Measurements from ENCODE around the gene NTN5. TPM values are rescaled to one million over a fixed set of nuclear protein-coding genes. Genes with fewer than 3 reads are reported as not detected.

NTN5 gene
- total RNA-seq, 1 donor from 2014 or later: 0.11 TPM

DNA sequence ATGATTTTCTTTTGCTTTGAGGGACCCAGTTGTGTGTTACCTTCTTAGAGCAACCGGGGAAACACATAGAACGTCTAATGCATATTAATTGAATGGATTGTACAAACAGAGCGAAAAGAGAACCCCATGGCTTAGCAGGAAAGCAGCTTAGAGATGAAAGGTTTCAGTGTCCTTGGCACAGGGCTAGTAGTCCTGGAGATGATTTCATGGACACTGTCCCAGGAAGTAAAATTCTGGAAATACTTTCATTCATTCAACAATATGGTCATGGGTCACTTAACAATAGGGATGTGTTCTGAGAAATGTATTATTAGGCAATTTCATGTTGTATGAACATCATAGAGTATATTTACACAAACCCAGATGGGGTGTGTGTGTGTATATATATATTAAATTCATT lies 13.3 kb upstream of the NTN5 start:
- H3K79me2 ChIP-seq (ENCODE audit: insufficient read depth, low read length): no peaks in the 10 kb centered on the region
- no peak overlapping the region for H3K9ac ChIP-seq (ENCODE audit: low read length)
- H2AFZ ChIP-seq (ENCODE audit: low read depth, low read length): no peak overlapping the region
- DNase-seq (ENCODE audit: low read depth) (no peak), FAIRE-seq (no peak)
- H3K4me3 Mint-ChIP-seq (ENCODE audit: unreplicated experiment): no peak overlapping the region
- no peak overlapping the region for H3K27ac Mint-ChIP-seq (ENCODE audit: unreplicated experiment)
- peaks cover 10% of the 10 kb centered on the region for H3K27me3 Mint-ChIP-seq (ENCODE audit: low read depth, unreplicated experiment)
- H3K4me3 ChIP-seq (ENCODE audit: insufficient read depth, low read depth, low read length): no peak overlapping the region
- no peaks in the 10 kb centered on the region for H3K36me3 ChIP-seq (ENCODE audit: insufficient read depth, low read length)
- H3K4me1 Mint-ChIP-seq (ENCODE audit: low read depth, unreplicated experiment): no peaks in the 10 kb centered on the region
- H3K36me3 Mint-ChIP-seq (ENCODE audit: low read depth, unreplicated experiment): no peaks in the 10 kb centered on the region
- TF ChIP-seq, protein P1, sequence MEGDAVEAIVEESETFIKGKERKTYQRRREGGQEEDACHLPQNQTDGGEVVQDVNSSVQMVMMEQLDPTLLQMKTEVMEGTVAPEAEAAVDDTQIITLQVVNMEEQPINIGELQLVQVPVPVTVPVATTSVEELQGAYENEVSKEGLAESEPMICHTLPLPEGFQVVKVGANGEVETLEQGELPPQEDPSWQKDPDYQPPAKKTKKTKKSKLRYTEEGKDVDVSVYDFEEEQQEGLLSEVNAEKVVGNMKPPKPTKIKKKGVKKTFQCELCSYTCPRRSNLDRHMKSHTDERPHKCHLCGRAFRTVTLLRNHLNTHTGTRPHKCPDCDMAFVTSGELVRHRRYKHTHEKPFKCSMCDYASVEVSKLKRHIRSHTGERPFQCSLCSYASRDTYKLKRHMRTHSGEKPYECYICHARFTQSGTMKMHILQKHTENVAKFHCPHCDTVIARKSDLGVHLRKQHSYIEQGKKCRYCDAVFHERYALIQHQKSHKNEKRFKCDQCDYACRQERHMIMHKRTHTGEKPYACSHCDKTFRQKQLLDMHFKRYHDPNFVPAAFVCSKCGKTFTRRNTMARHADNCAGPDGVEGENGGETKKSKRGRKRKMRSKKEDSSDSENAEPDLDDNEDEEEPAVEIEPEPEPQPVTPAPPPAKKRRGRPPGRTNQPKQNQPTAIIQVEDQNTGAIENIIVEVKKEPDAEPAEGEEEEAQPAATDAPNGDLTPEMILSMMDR (IDR thresholded peaks at IDR 0.05; ENCODE audit: insufficient read depth, low read depth, low read length): no peak
- TF ChIP-seq EZH2 (IDR thresholded peaks at IDR 0.05; ENCODE audit: insufficient read depth, low read length): no peak
- H3K27ac ChIP-seq (ENCODE audit: low read depth, low read length): no peak overlapping the region
- no peaks in the 10 kb centered on the region for H4K20me1 ChIP-seq (ENCODE audit: insufficient read depth, low read length)
- no peaks in the 10 kb centered on the region for H3K9me3 ChIP-seq (ENCODE audit: insufficient read depth, low read depth, low read length)
- no peaks in the 10 kb centered on the region for H3K9me3 Mint-ChIP-seq (ENCODE audit: unreplicated experiment)
- H3K4me1 ChIP-seq (ENCODE audit: insufficient read depth, low read length): peaks cover 3% of the 10 kb centered on the region
- H3K27me3 ChIP-seq (ENCODE audit: insufficient read depth, low read length): peaks cover 7% of the 10 kb centered on the region
- H3K4me2 ChIP-seq (ENCODE audit: low read length): no peak overlapping the region

DNA sequence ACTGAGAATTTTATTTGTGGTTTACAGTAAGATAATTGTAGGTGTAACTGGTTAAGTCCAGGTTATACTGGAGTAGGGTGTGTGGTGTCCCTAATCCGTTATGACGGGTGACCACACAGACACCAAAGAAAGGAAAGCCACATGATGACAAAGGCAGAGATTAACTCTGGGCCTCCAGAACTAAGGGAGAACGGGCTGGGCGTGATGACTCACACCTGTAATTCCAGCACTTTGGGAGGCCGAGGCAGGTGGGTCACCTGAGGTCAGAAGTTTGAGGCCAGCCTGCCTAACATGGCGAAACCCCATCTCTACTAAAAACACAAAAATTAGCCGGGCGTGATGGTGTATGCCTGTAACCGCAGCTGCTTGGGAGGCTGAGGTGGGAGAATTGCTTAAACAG lies 12.8 kb upstream of the NTN5 start:
- Histone ChIP-seq H3K9me3 (ENCODE audit: insufficient read depth, low read depth, low read length) (no peaks in the 10 kb centered on the region), H3K27me3 (ENCODE audit: insufficient read depth, low read length) (peaks cover 7% of the 10 kb centered on the region), H3K4me2 (ENCODE audit: low read length) (no peak overlapping the region), H3K36me3 (ENCODE audit: insufficient read depth, low read length) (no peaks in the 10 kb centered on the region), H4K20me1 (ENCODE audit: insufficient read depth, low read length) (no peaks in the 10 kb centered on the region), H3K4me3 (ENCODE audit: insufficient read depth, low read depth, low read length) (no peak overlapping the region), H3K9ac (ENCODE audit: low read length) (no peak overlapping the region), H3K79me2 (ENCODE audit: insufficient read depth, low read length) (no peaks in the 10 kb centered on the region), H2AFZ (ENCODE audit: low read depth, low read length) (no peak overlapping the region), H3K4me1 (ENCODE audit: insufficient read depth, low read length) (peaks cover 6% of the 10 kb centered on the region), H3K27ac (ENCODE audit: low read depth, low read length) (no peak overlapping the region)
- no peak for FAIRE-seq
- Mint-ChIP-seq H3K27me3 (ENCODE audit: low read depth, unreplicated experiment) (peaks cover 11% of the 10 kb centered on the region), H3K36me3 (ENCODE audit: low read depth, unreplicated experiment) (no peaks in the 10 kb centered on the region), H3K4me3 (ENCODE audit: unreplicated experiment) (no peak overlapping the region), H3K4me1 (ENCODE audit: low read depth, unreplicated experiment) (no peaks in the 10 kb centered on the region), H3K27ac (ENCODE audit: unreplicated experiment) (no peak overlapping the region), H3K9me3 (ENCODE audit: unreplicated experiment) (no peaks in the 10 kb centered on the region)
- no peak for DNase-seq (ENCODE audit: low read depth)
- TF ChIP-seq EZH2 (IDR thresholded peaks at IDR 0.05; ENCODE audit: insufficient read depth, low read length): no peak
- TF ChIP-seq, protein P1 (IDR thresholded peaks at IDR 0.05; ENCODE audit: insufficient read depth, low read depth, low read length): no peak

DNA sequence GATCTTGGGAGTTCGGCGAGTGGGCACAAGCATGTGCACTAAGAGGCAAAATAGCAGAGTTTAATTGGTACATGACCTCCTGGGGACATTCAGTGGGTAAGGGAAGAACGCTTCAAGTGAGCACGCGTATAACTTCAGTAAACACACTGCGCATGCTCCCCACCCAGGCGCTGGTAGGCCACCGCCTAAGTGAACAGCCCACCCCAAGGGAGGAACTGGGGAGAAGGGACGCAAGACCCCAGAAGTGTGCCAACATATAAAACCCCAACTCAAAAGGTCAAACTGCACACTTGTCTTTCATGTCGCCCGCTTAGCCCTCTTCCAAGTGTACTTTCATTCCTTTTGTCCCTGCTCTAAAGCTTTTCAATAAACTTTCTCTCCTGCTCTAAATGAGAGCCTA lies 10.5 kb upstream of the NTN5 start:
- H3K4me3 Mint-ChIP-seq (ENCODE audit: unreplicated experiment): no peak overlapping the region
- peak overlapping the region; percentile 81 for H3K4me2 ChIP-seq (ENCODE audit: low read length)
- H2AFZ ChIP-seq (ENCODE audit: low read depth, low read length): peak overlapping the region; percentile 83

More for the DNA sequence above, 10.5 kb upstream of the NTN5 start:
- H3K27ac Mint-ChIP-seq (ENCODE audit: unreplicated experiment): no peak overlapping the region
- no peaks in the 10 kb centered on the region for H3K36me3 Mint-ChIP-seq (ENCODE audit: low read depth, unreplicated experiment)
- H3K9me3 Mint-ChIP-seq (ENCODE audit: unreplicated experiment): no peaks in the 10 kb centered on the region
- FAIRE-seq (no peak), DNase-seq (ENCODE audit: low read depth) (peak; percentile 52)
- TF ChIP-seq, protein P1 (IDR thresholded peaks at IDR 0.05; ENCODE audit: insufficient read depth, low read depth, low read length): no peak
- TF ChIP-seq EZH2 (IDR thresholded peaks at IDR 0.05; ENCODE audit: insufficient read depth, low read length): no peak
- H4K20me1 ChIP-seq (ENCODE audit: insufficient read depth, low read length): no peaks in the 10 kb centered on the region
- H3K27ac ChIP-seq (ENCODE audit: low read depth, low read length): no peak overlapping the region
- H3K4me1 ChIP-seq (ENCODE audit: insufficient read depth, low read length): peaks cover 6% of the 10 kb centered on the region
- no peaks in the 10 kb centered on the region for H3K36me3 ChIP-seq (ENCODE audit: insufficient read depth, low read length)
- peaks cover 11% of the 10 kb centered on the region for H3K27me3 Mint-ChIP-seq (ENCODE audit: low read depth, unreplicated experiment)
- no peaks in the 10 kb centered on the region for H3K79me2 ChIP-seq (ENCODE audit: insufficient read depth, low read length)
- peak overlapping the region; percentile 27 for H3K9ac ChIP-seq (ENCODE audit: low read length)
- peaks cover 7% of the 10 kb centered on the region for H3K27me3 ChIP-seq (ENCODE audit: insufficient read depth, low read length)
- no peaks in the 10 kb centered on the region for H3K9me3 ChIP-seq (ENCODE audit: insufficient read depth, low read depth, low read length)
- H3K4me3 ChIP-seq (ENCODE audit: insufficient read depth, low read depth, low read length): peak overlapping the region; percentile 57
- H3K4me1 Mint-ChIP-seq (ENCODE audit: low read depth, unreplicated experiment): no peaks in the 10 kb centered on the region
